ENCODE measurements around the gene PDLIM7. TPM values are rescaled to one million over a fixed set of nuclear protein-coding genes. Genes with fewer than 3 reads are reported as not detected.

The PDLIM7 gene
- total and polyA plus RNA-seq, 2 experiments from 2014 or later: 94.7 to 128 TPM

GRCh38 chr5:177467436-177467835, 30.0 kb downstream of the PDLIM7 start (continued):
- TF ChIP-seq NANOG (IDR thresholded peaks at IDR 0.05; ENCODE audit: borderline replicate concordance): no peak
- TF ChIP-seq EZH2phosphoT487 (IDR thresholded peaks at IDR 0.05; ENCODE audit: unreplicated experiment): no peak
- TF ChIP-seq POLR2AphosphoS5 (IDR thresholded peaks at IDR 0.05; ENCODE audit: low read depth): no peak
- TF ChIP-seq CREB1 (CRISPR knock-in tag; IDR thresholded peaks at IDR 0.05; ENCODE audit: low read depth): no peak
- TF ChIP-seq STAT1 (IDR thresholded peaks at IDR 0.05; ENCODE audit: unreplicated experiment): no peak
- TF ChIP-seq ZNF331 (CRISPR knock-in tag; IDR thresholded peaks at IDR 0.05; ENCODE audit: low read depth): no peak

GRCh38 chr5:177466861-177467260, 30.5 kb downstream of the PDLIM7 start:
- Mint-ChIP-seq H3K4me1 (peaks cover 28% of the 10 kb centered on the region), H3K27me3 (ENCODE audit: insufficient read depth, low read depth, poor library complexity) (peaks cover 25% of the 10 kb centered on the region), H3K9me3 (peaks cover 12% of the 10 kb centered on the region), H3K36me3 (ENCODE audit: low read depth) (peaks cover 92% of the 10 kb centered on the region), H3K4me3 (no peak overlapping the region), H3K27ac (no peak overlapping the region)
- Histone ChIP-seq H2AFZ (no peak overlapping the region), H3K4me3 (no peak overlapping the region), H3F3A (replicated peaks; ENCODE audit: low read depth) (peaks cover 39% of the 10 kb centered on the region), H3K9me2 (ENCODE audit: insufficient read depth) (no peaks in the 10 kb centered on the region), H3K4me2 (no peak overlapping the region), H3K36me3 (ENCODE audit: insufficient read depth) (peaks cover 38% of the 10 kb centered on the region), H3K79me2 (replicated peaks; ENCODE audit: insufficient read depth) (peaks cover 56% of the 10 kb centered on the region), H3K4me1 (ENCODE audit: insufficient read depth) (peaks cover 29% of the 10 kb centered on the region), H4K20me1 (replicated peaks; ENCODE audit: insufficient read depth) (peaks cover 55% of the 10 kb centered on the region), H3K27me3 (ENCODE audit: insufficient read depth) (no peaks in the 10 kb centered on the region), H3K27ac (ENCODE audit: low read depth) (no peak overlapping the region)
- TF ChIP-seq STAT1 (IDR thresholded peaks at IDR 0.05; ENCODE audit: unreplicated experiment): no peak
- no peak for TF ChIP-seq POLR2AphosphoS5 (IDR thresholded peaks at IDR 0.05; ENCODE audit: low read depth)
- no peak for TF ChIP-seq CTCF (conservative IDR thresholded peaks at IDR 0.05; ENCODE audit: low read depth in 2 of 2)
- no peak for TF ChIP-seq NANOG (IDR thresholded peaks at IDR 0.05; ENCODE audit: borderline replicate concordance)
- no peak for TF ChIP-seq JUNB (IDR thresholded peaks at IDR 0.05; ENCODE audit: unreplicated experiment)
- TF ChIP-seq ZNF462 (CRISPR knock-in tag; IDR thresholded peaks at IDR 0.05): no peak
- TF ChIP-seq REST (IDR thresholded peaks at IDR 0.05; ENCODE audit: unreplicated experiment): no peak
- no peak for TF ChIP-seq ZNF114 (CRISPR knock-in tag; IDR thresholded peaks at IDR 0.05)
- no peak for TF ChIP-seq EZH2 (IDR thresholded peaks at IDR 0.05; ENCODE audit: low read depth, unreplicated experiment)
- no peak for TF ChIP-seq ETS1 (IDR thresholded peaks at IDR 0.05)
- TF ChIP-seq ZNF331 (CRISPR knock-in tag; IDR thresholded peaks at IDR 0.05; ENCODE audit: low read depth): no peak
- TF ChIP-seq CREB1 (CRISPR knock-in tag; IDR thresholded peaks at IDR 0.05; ENCODE audit: low read depth): no peak
- DNase-seq (ENCODE audit: low spot score) (no peak), ATAC-seq (no peak)
